HG02938 (cell line): Measurements from ENCODE around the gene CNOT8.
"Not testable (repeated sequence)": the region's sequence is repeated elsewhere in the genome, so short reads cannot be mapped to it uniquely, and the experiment has no call there.

Source experiments
- ATAC-seq: cut with Tn5 transposase; IDR thresholded peaks from one replicate; pipeline ENCODE4 v1.9.1; 2021; ENCODE audit warnings: mild to moderate bottlenecking, moderate library complexity; ENCODE audit not compliant: unreplicated experiment

Gene CNOT8

DNA sequence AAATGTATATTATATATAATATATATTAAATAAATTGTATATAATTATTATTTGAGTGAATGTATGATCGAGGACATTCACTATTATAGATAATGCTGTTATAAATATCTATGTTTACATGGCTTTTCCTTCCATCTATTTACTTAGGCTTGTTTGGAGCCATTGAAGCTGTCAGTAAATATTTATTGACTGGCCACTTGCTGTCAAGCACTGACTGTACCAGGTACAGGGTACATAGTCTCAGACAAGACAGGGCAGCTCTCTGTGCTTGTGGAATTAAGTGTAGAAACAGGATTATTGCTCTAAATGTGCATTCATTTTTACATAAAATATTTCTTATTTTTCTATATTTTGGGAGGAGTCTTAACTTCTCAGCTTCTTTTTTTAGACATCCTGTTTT is 24.4 kb upstream of the CNOT8 start:
- no peak for ATAC-seq

DNA sequence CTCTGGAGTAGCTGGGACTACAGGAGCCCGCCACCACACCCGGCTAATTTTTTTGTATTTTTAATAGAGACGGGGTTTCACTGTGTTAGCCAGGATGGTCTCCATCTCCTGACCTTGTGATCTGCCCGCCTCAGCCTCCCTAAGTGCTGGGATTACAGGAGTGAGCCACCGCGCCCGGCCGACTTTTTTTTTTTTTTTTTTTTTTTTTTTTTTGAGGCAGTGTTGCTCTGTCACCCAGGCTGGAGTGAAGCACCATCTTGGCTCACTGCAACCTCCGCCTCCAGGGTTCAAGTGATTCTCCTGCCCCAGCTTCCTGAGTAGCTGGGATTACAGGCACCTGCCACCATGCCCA is 22.8 kb upstream of the CNOT8 start:
- not testable (repeated sequence) for ATAC-seq

DNA sequence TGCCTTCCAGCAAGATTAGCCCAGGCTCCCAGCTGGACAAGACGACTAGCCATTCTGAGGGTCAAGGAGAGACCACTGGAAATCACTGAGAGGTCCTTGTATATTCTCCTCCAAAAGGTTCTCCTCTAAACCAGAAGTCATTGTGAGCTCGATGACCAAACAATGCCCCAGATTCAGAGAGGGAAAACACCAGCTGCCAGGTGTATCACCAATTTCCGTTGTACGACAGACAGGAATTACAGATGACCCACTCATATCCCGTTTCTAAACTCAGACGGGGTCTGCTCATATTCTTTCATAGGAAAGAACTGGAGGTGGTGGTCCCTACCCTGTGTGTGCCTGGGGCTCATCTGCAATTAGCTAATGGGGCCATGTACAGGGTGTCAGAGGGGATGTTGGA is 22.2 kb upstream of the CNOT8 start:
- ATAC-seq, result no peak

DNA sequence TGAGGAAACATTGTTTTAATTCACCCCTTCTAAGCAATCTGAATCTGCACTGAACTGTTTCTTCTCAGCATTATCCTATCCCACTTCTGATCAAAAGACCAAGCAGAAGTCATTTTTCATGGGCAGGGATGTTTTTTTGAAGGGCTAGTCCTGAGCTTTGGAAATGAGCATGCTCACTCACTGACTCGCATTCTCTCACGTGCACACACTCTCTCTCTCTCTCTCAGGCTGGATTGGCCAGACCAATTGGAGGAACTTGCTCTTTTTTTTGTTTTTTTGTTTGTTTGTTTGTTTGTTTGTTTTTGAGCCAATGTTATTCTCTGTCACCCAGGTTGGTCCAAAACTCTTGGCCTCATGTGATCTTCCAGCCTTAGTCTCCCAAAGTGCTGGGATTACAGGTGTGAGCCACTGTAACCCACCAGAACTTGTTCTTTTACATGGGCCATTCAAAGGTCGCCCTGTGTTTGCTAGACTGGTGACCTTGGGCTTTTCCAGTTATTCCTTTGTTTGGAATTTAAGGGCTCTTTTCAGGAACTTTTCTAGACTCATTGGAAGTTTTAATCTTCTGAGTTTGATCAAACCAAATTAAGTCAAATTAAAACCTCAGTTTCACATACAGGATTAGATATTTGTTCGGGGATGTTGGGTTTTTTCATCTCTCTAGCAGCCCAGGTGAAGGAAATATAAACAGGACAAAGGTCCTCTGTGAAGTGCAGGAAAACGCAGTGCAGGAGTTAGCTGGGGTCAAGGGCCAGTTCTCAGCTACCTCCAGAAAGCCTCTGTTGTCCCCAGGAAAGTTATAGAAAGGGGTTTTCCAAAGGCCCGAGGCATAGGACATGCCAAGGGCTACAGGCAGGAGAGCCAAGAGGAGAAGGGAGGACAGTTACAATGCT is 21.2 kb upstream of the CNOT8 start:
- no peak for ATAC-seq

DNA sequence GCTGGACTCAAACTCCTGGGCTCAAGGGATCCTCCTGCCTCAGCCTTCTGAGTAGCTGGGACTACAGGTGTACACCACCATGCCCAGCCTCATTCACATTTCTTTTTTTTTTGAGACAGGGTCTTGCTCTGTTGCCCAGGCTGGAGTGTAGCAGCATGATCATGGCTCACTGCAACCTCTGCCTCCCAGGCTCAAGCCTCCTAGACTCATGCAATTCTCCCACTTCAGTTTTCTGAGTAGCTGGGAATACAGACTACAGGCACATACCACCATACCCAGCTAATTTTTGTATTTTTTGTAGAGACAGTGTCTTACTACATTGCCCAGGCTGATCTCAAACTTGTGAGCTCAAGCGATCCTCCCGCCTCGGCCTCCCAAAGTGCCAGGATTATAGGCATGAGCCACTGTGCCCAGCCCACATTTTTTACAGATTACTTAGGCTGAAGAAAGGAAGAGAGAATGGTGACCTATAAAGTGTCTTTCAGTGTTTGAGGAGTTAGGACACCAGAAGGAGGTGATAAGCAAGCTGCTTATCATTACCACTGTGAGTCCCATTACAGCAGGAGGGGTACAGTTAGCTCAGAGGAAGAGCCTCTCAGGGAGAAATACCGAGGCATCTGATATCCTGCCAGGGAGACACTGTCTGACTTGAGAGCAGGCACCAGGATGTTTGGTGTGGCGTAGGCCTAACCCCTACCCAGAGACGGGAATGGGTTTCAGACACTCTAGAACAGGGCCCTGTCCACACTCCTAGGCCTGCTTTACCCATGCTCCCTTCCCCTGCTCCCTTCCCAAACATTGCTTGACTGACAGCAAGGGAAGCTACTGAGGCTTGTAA is 17.8 kb upstream of the CNOT8 start:
- ATAC-seq, result no peak

DNA sequence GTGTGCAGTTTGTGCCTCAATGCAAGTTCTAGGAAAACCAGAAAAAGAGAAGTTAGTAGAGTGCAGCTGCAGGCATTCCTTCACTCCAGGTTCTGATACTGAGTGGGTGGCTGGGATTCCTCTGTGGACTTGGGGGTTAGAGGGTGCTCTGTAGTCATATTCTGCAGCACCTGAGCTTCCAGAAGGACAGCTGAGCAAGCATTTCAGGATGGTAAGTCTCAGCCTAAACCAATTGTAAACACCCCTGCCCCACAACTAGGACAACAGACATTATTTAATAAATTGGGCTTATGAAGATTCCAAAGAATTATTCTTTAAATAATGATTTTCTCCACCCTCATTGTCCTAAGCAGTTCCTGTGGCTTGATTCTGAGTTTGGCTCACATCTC is 17.2 kb upstream of the CNOT8 start:
- no peak for ATAC-seq

DNA sequence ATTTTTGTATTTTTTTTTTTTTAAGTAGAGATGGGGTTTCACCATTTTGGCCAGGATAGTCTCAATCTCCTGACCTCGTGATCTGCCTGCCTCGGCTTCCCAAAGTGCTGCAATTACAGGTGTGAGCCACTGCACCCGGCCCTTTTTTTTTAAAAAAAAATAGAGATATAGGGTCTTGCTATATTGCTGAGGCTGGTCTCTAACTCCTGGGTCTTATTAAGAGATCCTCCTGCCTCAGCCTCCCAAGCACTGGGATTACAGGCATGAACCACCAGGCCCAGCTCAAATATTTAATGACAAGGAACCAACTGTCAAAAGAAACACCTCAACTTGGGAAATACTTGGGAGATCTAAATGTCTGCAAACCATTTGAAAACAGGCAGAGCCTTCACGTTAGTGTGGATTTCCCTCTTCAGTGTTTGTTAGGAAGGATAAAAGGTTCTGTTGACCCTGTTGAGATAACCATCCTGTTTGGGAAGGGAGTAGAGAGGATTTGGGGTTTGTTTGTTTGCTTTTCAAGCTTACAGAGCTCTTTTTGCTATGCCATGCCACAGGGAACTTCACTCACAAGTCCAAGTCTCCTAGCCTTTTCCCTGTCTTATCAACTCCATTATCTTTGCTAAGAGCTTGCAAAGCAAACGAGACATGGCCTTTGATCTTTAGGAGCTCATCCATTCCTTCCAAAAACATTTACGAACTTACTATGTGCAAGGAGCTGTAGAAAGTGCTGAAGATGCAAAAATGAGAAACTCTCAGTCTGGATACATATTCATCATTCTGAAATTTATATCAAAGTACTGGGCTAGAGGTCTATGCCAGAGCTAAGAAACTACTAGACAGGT is 15.5 kb upstream of the CNOT8 start:
- no peak for ATAC-seq

DNA sequence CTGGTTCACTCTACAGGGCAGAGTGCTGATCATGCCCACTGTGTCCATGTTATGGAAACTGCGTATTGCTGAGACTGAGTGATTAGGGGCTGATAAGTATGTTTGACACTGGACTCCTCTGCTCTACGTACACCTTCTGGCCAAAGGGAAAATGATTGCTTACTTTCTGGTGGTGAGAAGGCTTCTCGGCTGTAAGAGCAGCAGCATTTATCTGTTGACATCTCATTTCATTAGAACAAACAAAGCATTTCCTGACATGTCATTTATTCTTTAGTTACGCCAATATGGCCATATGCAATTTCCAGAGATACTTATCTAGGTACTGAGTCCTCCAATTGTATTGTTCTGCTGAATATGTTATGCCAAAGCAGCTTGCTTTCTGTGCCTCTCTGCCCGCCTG is 13.6 kb upstream of the CNOT8 start:
- ATAC-seq, result no peak

DNA sequence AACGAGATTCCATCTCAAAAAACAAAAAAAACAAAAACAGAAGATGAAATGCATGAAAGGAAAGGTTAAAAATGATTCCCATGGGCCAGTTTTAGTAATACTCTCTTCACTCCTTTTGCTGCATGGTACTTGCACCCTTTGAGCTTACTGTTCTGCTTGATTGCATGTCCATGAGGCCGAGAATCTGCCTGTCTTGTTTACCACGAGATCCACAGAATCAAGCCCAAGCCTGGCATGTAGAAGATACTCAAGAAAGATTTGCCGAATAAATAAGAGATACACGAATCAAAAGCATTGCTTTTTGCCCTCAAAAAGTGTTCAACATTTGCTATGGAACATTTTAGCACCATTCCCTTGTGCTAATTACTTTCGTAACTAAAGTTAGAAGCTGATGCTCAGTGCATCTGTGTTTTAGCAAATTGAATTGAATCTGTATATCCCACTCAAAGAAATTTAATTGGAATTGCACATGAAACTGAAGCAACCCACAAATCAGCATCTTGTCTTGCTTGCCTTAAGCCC is 9.1 kb upstream of the CNOT8 start:
- no peak for ATAC-seq

DNA sequence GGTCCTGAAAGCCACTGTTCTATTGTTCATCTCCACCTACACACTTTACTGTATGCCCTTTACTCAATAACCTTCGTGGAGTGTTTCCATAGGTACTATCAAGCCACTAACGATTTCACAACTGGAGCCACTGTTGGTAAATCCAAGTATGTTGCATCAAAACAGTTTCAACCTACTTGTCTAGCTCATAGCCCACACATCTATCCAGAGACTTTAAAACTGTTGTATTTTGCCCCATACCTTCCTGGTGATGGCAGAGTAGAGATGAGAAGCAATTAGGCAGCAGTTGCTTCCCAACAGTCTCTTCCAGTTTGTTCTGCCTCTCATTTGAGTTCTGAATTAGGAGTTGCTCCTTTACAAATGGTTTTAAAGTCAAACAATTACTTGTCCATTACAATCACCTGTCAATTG is 8.6 kb upstream of the CNOT8 start:
- no peak for ATAC-seq

DNA sequence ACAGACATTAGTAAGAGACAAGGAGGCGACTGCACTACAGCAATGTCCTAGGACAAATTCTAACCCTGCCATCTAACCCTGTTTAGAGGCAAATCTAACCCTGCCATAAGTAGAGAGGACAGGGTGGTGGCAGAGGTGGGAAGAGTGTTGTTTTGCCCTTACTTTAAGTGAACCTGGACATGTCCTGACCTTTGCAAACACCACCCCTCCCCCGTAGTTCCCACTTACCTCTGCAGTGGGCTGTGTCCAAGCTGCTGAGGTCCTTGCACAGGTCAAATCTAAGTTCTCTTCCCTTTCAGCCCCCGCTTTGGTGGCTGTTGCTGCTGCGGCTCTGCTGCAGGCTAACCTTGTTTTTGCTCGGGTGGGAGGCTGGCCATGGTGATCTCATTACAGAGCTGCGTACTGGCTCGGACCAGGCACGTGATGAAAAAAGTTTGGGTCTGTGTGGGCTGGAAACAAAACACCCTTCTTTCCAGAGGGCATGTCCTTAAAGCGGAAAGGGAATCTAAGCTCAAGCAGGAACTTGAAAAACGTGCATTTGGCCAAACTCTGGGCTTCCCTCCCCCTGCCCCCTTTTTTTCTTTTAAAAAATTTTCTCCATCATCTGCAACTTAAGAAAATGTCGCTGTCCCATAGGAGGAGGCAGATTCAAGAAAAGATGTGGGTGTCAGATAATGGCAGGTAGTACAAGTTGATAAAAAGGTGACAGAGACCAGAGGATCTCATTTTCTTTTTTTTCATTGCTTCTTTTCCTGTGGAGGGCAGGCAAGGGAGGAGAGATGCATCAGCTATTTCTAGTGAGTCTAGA is 8.0 kb upstream of the CNOT8 start, which contains the start of gene FAXDC2:
TSS of gene FAXDC2 (minus strand) at position 349 of the 808 bp plus-strand sequence. CDS start 12,425 bp downstream, outside the sequence.
- ATAC-seq, result no peak

DNA sequence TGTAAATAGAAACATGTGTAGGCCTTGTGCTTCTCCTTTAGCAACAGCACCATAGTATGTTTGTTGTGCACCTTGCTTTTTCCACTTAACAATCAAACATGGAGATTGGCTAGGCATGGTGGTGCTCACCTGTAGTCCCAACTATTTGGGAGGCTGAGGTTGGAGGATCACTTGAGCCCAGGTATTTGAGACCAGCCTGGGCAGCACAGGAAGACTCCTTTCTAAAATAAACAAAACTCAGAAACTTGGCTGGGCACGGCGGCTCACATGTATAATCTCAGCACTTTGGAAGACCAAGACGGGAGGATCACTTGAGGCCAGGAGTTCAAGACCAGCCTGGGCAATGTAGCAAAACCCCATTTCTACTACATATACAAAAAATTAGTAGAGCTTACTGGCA is 7.1 kb upstream of the CNOT8 start:
- ATAC-seq, result no peak

DNA sequence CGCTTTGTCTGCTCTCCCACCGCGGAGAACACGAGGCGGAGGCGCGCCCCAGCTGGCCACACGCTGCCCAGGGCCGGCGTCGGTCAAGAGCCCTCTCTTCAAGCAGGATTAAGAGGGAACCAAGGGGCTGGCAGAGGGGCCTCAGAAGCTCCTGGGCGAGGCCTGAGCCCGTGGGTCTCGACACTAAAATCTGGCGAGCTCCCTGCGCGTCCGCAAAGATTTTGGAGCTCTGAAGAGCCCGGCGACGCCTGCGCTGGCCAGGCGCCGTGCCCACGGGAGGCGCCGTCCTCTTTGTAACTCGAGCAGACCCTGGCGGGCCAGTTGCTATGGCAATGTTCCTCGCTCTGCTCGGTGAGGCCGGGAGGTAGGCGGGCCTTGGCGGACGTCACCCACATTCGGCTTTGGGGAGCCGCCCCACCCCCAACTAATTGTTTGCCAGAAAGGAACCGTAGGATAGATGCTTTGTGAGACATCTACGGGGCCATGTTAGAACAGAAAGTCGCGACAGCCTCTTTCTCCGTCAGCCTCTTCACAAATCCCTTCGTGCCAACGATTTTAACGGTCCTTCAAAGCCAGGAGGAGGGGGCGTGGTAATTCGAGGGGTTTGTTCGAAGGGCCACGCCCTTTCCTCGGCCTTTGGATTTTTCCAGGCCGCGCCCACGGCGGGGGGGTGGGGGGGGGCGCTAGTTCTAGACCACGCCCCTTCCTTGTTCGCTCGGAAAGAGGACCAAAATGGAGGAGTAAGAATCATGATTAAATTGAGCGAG is 714 bp upstream of the CNOT8 start:
- ATAC-seq, result peak; percentile 64

DNA sequence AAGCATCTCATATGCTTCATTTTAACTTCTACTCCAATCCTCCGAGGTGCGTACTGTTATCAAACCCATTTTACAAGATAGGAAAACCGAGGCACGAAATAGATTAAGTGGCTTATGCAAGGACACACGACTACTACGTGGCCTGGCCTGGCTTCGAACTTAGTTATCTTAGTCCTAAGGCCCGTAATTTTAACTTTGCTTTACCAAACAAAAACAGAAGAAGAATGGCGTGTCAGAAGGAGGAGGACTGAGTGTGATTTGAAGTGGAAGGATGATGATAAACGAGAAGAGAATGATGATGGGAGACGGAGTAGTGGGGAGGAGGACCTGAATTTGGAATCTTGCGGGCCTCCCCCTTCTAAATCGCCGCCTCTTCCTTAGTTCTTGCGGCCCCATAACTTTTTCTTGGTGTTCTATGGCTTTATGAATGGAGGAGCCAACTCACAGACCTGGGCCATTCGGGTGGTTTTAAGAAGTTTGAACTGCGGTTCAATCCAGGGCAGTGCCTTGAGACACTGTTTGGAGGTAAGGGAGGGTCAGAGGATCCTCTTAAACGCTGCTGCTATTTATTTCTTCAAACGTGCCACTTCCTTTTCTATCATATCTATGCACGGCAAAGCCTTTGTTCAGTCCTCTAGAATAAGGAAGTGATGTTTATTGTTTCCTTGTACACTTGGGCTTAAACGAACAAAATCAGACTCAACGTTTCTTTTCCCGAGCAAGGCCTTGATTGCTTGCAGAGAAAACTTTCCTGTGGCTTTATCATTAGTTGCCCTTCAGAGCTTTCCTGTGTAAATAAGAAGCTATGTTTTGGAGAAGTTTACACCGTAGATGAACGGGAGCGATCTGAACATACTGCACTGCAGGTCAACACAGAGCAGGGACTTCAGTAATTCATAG is 795 bp downstream of the CNOT8 start:
- ATAC-seq, result no peak

DNA sequence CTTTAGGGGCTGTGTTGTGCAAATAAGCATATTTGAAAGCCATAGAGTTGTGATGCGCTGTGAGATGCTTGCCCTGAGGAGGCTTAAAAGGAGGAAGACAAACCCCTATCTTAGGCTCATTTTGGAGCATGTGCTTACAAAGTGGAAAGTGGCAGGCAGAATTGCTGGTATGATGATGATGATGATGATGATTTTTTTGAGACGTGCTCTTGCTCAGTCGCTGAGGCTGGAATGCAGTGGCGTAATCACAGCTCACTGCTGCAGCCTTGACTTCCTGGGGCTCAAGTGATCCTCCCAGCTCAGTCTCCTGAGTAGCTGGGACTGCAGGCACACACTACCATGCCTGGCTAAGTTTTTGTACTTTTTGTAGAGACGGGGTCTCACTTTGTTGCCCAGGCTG is 1.7 kb downstream of the CNOT8 start:
- no peak for ATAC-seq

DNA sequence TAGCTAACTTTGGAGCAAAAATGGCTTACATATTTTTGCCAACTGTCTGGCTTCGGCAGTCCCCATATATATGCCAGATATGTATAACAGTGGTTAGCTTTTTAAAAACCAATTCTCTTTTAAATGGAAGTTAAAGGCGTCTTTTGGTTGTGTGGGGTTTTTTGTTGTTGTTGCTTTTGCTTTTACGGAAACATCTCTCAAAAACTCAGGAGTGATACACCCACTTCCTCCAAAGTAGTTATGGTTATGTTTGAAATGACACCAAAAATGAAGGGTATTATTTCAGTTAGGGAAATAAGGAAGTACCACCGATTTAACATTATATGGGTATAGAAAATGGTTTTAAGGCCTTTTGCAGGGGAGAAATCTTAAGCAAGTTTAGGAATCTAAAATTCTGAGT is 2.3 kb downstream of the CNOT8 start:
- ATAC-seq, result no peak

DNA sequence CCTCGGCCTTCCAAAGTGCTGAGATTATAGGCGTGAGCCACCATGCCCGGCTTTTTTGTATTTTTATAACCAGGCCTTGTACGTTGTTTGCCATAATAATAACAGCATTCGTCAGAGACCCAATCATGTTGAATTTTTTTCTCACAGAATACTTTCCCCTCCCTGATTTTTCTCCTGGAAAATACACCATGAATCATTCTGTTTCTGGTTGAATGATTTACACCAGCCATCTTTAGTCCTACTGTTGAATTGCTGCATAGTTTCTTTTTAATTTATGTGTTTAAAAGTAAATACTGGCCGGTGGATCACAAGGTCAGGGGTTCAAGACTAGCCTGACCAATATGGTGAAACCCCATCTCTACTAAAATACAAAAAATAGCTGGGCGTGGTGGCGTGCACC is 3.5 kb downstream of the CNOT8 start:
- ATAC-seq, result no peak

DNA sequence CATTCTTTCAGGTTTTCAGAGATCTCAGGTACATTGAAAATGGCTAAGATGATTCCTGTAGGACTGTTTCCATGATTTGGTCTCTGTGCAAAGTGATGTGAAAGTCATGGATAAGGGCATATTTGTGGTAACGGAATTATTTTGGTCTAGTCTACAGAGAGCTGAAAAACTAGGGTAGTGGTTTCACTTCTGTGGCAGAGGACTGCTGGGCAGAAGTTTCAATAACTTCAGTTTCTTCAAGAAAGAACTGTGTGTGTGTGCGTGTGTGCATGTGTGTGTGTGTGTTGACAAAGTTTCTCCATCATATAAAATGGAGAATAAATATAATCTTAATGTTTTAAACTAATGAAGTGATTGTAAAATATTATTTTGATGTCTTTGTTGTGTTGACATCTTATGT is 4.3 kb downstream of the CNOT8 start:
- no peak for ATAC-seq
